G401 (cell line): ENCODE data around the gene KLHDC7B. TPM values are rescaled to one million over a fixed set of nuclear protein-coding genes. Genes with fewer than 3 reads are reported as not detected.
A peak's percentile ranks its signal among the peaks of the same experiment; 100 is the strongest.

ENCODE experiments used
- DNase-seq: peaks from one replicate; pipeline ENCODE4 v3.0.0-alpha.2; 2015; ENCODE audit warnings: low spot score
- in situ Hi-C: cut with HindIII; loops from 2 replicates; pipeline ENCODE4 v1.10.0; 2016; ENCODE audit warnings: low sequenced_read_pairs, mixed read lengths
- total RNA-seq: library from RNA; depleted of rRNA; stranded (reverse); fragments of >200 nt; shearing (Covaris generic); gene quantifications from 2 replicates; pipeline ENCODE4 v1.2.3, GENCODE V29; 2014

Gene KLHDC7B
- total RNA-seq, 1 experiment from 2014 or later: not detected

GRCh38 chr22:50544078-50544745 is 1.5 kb upstream of the KLHDC7B start:
- peak; percentile 48 for DNase-seq
- in situ Hi-C loops: no loop called here

- in situ Hi-C loops: no loop called here
Measured at GRCh38 chr22:50544746-50545253, 899 bp upstream of the KLHDC7B start.

GRCh38 chr22:50546326-50547262 is 895 bp downstream of the KLHDC7B start:
- DNase-seq: no peak
- in situ Hi-C loops: no loop called here

More at GRCh38 chr22:50544746-50545253, 899 bp upstream of the KLHDC7B start:
- DNase-seq: peak; percentile 32

- no peak for DNase-seq
- in situ Hi-C loops: no loop called here
Measured at GRCh38 chr22:50547263-50547985, 1.7 kb downstream of the KLHDC7B start.

- no peak for DNase-seq
- in situ Hi-C loops: no loop called here
Measured at GRCh38 chr22:50548040-50548920, 2.6 kb downstream of the KLHDC7B start.

- DNase-seq: no peak
- in situ Hi-C loops: no loop called here
Measured at GRCh38 chr22:50548921-50549790, 3.5 kb downstream of the KLHDC7B start.

- DNase-seq: no peak
- in situ Hi-C loops: no loop called here
Measured at GRCh38 chr22:50550395-50550794, 4.7 kb downstream of the KLHDC7B start.

- DNase-seq: no peak
Measured at GRCh38 chr22:50551160-50551752, 5.6 kb downstream of the KLHDC7B start.

GRCh38 chr22:50553310-50553709 is 7.6 kb downstream of the KLHDC7B start:
- no peak for DNase-seq
- in situ Hi-C loops: no loop called here

More at GRCh38 chr22:50551160-50551752, 5.6 kb downstream of the KLHDC7B start:
- in situ Hi-C loops: no loop called here

- in situ Hi-C loops: no loop called here
- no peak for DNase-seq
Measured at GRCh38 chr22:50556703-50557102, 11.0 kb downstream of the KLHDC7B start.

GRCh38 chr22:50560034-50560433 is 14.3 kb downstream of the KLHDC7B start:
- in situ Hi-C loops: no loop called here
- no peak for DNase-seq

- in situ Hi-C loops: no loop called here
- DNase-seq: no peak
Measured at GRCh38 chr22:50561401-50562358, 16.0 kb downstream of the KLHDC7B start.

- peak; percentile 98 for DNase-seq
- in situ Hi-C loops: no loop called here
Measured at GRCh38 chr22:50562523-50563412, 17.1 kb downstream of the KLHDC7B start, which contains the start of gene SYCE3. TSS of gene SYCE3 (minus strand) at chr22:50562919. CDS start at chr22:50556405, 6,514 bp downstream.

GRCh38 chr22:50563413-50564160 is 17.9 kb downstream of the KLHDC7B start:
- peak; percentile 68 for DNase-seq
- in situ Hi-C loops: no loop called here
